Gastroesophageal sphincter (tissue), 4 donors: ENCODE data around the gene DNAJC12. TPM values are rescaled to one million over a fixed set of nuclear protein-coding genes. Genes with fewer than 3 reads are reported as not detected.
"Not testable (repeated sequence)": the region's sequence is repeated elsewhere in the genome, so short reads cannot be mapped to it uniquely, and the experiment has no call there.

Source experiments
- ATAC-seq: fragments of 150-250 bp; one replicate; pipeline ENCODE4 v1.9.1; 2016; ENCODE audit warnings: mild to moderate bottlenecking, moderate library complexity
- H3K27ac ChIP-seq, 4 donors: fragments of 200-600 bp; sonication (generic) in 3 of 4; 1 replicate in 3 of 4; 2 replicates in 1 of 4; pipeline ENCODE4 v1.5.1; 2016 to 2019
- H3K27me3 ChIP-seq: fragments of 200-600 bp; sonication (generic); one replicate; pipeline ENCODE4 v1.5.1; 2019
- H3K36me3 ChIP-seq, 2 donors: fragments of 200-600 bp; sonication (generic); one replicate each; pipeline ENCODE4 v1.5.1; 2019; ENCODE audit warnings: control low read depth in 1 of 2
- H3K4me1 ChIP-seq, 3 donors: fragments of 200-600 bp; sonication (generic); 1 replicate in 2 of 3; 2 replicates in 1 of 3; pipeline ENCODE4 v1.5.1; 2016 to 2019; ENCODE audit warnings: control low read depth in 2 of 3
- H3K4me3 ChIP-seq, 2 donors: fragments of 200-600 bp; sonication (generic); one replicate each; pipeline ENCODE4 v1.5.1; 2019; ENCODE audit warnings: mild to moderate bottlenecking in 1 of 2, moderate library complexity in 1 of 2
- H3K9me3 ChIP-seq, 3 donors: fragments of 200-600 bp; sonication (generic); one replicate each; pipeline ENCODE4 v1.5.1; 2017 to 2019; ENCODE audit warnings: control low read depth in 2 of 3
- CTCF ChIP-seq, 4 experiments: fragments of 200-600 bp in 2 of 4; fragments of 450-650 bp in 2 of 4; sonication (generic) in 1 of 4; IDR thresholded peaks; one replicate each; pipeline ENCODE4 v1.5.1; 2017 to 2019; ENCODE audit warnings: antibody characterized with exemption in 4 of 4, mild to moderate bottlenecking in 2 of 4, moderate library complexity in 2 of 4
- EP300 ChIP-seq: sonication (generic); formaldehyde crosslinking; IDR thresholded peaks from one replicate; pipeline ENCODE4 v1.6.1; 2017; ENCODE audit warnings: antibody characterized with exemption, mild to moderate bottlenecking
- POLR2A ChIP-seq, 2 donors: fragments of 450-650 bp; IDR thresholded peaks; one replicate each; pipeline ENCODE4 v1.6.1; 2017; ENCODE audit warnings: antibody characterized with exemption in 2 of 2, mild to moderate bottlenecking in 2 of 2, moderate library complexity in 1 of 2
- POLR2AphosphoS5 ChIP-seq: sonication (generic); formaldehyde crosslinking; IDR thresholded peaks from one replicate; pipeline ENCODE4 v1.6.1; 2017; ENCODE audit warnings: antibody characterized with exemption
- WGBS, 2 donors: methylation state at CpG; one replicate each; pipeline ENCODE4 v1.1.5; 2018; ENCODE audit warnings: low coverage in 1 of 2; 5-methylcytosine and 5-hydroxymethylcytosine counted together
- total RNA-seq, 4 donors: library from RNA; depleted of rRNA; stranded (reverse); fragments of >200 nt; gene quantifications; one replicate each; pipeline ENCODE4 v1.1.0, GENCODE V29; 2016

Gene DNAJC12
- total RNA-seq, 4 donors from 2014 or later = 2.5 to 4.6 (median 3.3) TPM

GRCh38 chr10:67839951-67840350, 2.0 kb upstream of the DNAJC12 start:
- TF ChIP-seq POLR2AphosphoS5 = no peak
- no peak for TF ChIP-seq EP300
- TF ChIP-seq POLR2A (IDR thresholded peaks at IDR 0.05) = no peak
- no peak for TF ChIP-seq CTCF (IDR thresholded peaks at IDR 0.05)
- ATAC-seq = no peak
- Histone ChIP-seq H3K9me3 (no peaks in the 10 kb centered on the region), H3K36me3 (no peaks in the 10 kb centered on the region), H3K27ac (no peak overlapping the region), H3K27me3 (no peaks in the 10 kb centered on the region), H3K4me3 (no peak overlapping the region), H3K4me1 (peaks cover 0 to 17% (median 0%) of the 10 kb centered on the region in 3 donors)
- WGBS, 2 donors = 76 to 95% methylated on average over 2 to 3 of the region's 3 CpGs

- ATAC-seq, H3K27me3 ChIP-seq, H3K4me3 ChIP-seq, H3K27ac ChIP-seq, H3K9me3 ChIP-seq, H3K36me3 ChIP-seq: not testable (repeated sequence)
- 95 to 98% methylated on average over 4 to 12 of the region's 12 CpGs for WGBS, 2 donors
- H3K4me1 ChIP-seq = peaks cover 0 to 17% (median 0%) of the 10 kb centered on the region in 3 donors
These were observed 1.5 kb upstream of the DNAJC12 start for GRCh38 chr10:67839511-67839910.

- H3K27me3 ChIP-seq = no peaks in the 10 kb centered on the region
- no peak for ATAC-seq
- H3K4me1 ChIP-seq = peaks cover 0 to 17% (median 0%) of the 10 kb centered on the region in 3 donors
- peak overlapping the region in 1 of 2 donors; percentile 36 for H3K4me3 ChIP-seq
- H3K36me3 ChIP-seq = no peaks in the 10 kb centered on the region
- WGBS, 2 donors = 56 to 58% methylated on average over 1 of the region's 1 CpG
- no peak overlapping the region for H3K27ac ChIP-seq
- TF ChIP-seq POLR2A (IDR thresholded peaks at IDR 0.05) = no peak
- TF ChIP-seq POLR2AphosphoS5 = no peak
- TF ChIP-seq EP300 = no peak
- no peak for TF ChIP-seq CTCF (IDR thresholded peaks at IDR 0.05)
- no peaks in the 10 kb centered on the region for H3K9me3 ChIP-seq
These were observed 1.0 kb downstream of the DNAJC12 start for GRCh38 chr10:67836972-67837371.

- ATAC-seq = no peak
- H3K27me3 ChIP-seq = no peaks in the 10 kb centered on the region
- peaks cover 0 to 17% (median 0%) of the 10 kb centered on the region in 3 donors for H3K4me1 ChIP-seq
- no peak overlapping the region for H3K4me3 ChIP-seq
- no peak overlapping the region for H3K27ac ChIP-seq
- no peaks in the 10 kb centered on the region for H3K9me3 ChIP-seq
- WGBS, 2 donors = 28 to 34% methylated on average over 2 of the region's 2 CpGs
- no peaks in the 10 kb centered on the region for H3K36me3 ChIP-seq
- TF ChIP-seq POLR2A (IDR thresholded peaks at IDR 0.05) (no peak), CTCF (IDR thresholded peaks at IDR 0.05) (no peak), EP300 (no peak), POLR2AphosphoS5 (no peak)
These were observed 1.5 kb downstream of the DNAJC12 start for GRCh38 chr10:67836488-67836887.

GRCh38 chr10:67835541-67836394, 2.2 kb downstream of the DNAJC12 start:
- not testable (repeated sequence) for H3K27me3 ChIP-seq, ATAC-seq, H3K4me3 ChIP-seq, H3K9me3 ChIP-seq, H3K36me3 ChIP-seq, H3K27ac ChIP-seq
- peaks cover 0 to 17% (median 0%) of the 10 kb centered on the region in 3 donors for H3K4me1 ChIP-seq
- 47 to 65% methylated on average over 4 to 6 of the region's 6 CpGs for WGBS, 2 donors

- Histone ChIP-seq H3K4me3 (no peak overlapping the region), H3K27me3 (no peaks in the 10 kb centered on the region), H3K4me1 (peaks cover 0 to 17% (median 0%) of the 10 kb centered on the region in 3 donors), H3K27ac (no peak overlapping the region), H3K9me3 (no peaks in the 10 kb centered on the region), H3K36me3 (no peaks in the 10 kb centered on the region)
- TF ChIP-seq CTCF (IDR thresholded peaks at IDR 0.05) = no peak
- no peak for TF ChIP-seq POLR2AphosphoS5
- TF ChIP-seq POLR2A (IDR thresholded peaks at IDR 0.05) = no peak
- 85 to 91% methylated on average over 4 to 6 of the region's 8 CpGs for WGBS, 2 donors
- ATAC-seq = no peak
These were observed 3.6 kb downstream of the DNAJC12 start for GRCh38 chr10:67834375-67834774.
